ENCODE data around the gene GNAT3. TPM values are rescaled to one million over a fixed set of nuclear protein-coding genes. Genes with fewer than 3 reads are reported as not detected.

The GNAT3 gene
- total RNA-seq, 4 donors from 2014 or later = not detected

DNA sequence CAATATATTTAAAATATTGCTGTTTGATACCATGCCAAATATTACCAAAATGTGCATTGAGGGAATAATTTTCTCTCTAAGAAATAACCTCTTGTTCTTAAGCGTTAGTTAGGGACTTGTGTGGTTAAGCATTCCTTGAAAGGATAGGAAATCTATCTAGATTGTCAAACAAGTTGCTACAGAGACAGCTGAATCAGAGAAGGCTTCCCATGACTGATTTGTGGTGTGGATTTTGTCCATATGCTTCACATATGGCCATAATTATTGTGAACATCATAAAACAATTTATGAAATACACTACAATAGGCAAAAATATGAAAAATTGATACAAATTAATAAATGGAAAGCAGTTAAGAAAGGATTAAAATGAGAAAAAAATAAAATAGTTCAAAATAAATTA lies 96.3 kb downstream of the GNAT3 start:
- intact Hi-C loops (cut with DNase I; ENCODE audit: low total_unique reads) = no loop called here
- no peaks in the 10 kb centered on the region for H3K27me3 ChIP-seq
- no peaks in the 10 kb centered on the region for H3K9me3 ChIP-seq
- DNase-seq = no peak
- H3K27ac ChIP-seq = no peak overlapping the region
- no peaks in the 10 kb centered on the region for H3K4me1 ChIP-seq
- TF ChIP-seq, protein P1, sequence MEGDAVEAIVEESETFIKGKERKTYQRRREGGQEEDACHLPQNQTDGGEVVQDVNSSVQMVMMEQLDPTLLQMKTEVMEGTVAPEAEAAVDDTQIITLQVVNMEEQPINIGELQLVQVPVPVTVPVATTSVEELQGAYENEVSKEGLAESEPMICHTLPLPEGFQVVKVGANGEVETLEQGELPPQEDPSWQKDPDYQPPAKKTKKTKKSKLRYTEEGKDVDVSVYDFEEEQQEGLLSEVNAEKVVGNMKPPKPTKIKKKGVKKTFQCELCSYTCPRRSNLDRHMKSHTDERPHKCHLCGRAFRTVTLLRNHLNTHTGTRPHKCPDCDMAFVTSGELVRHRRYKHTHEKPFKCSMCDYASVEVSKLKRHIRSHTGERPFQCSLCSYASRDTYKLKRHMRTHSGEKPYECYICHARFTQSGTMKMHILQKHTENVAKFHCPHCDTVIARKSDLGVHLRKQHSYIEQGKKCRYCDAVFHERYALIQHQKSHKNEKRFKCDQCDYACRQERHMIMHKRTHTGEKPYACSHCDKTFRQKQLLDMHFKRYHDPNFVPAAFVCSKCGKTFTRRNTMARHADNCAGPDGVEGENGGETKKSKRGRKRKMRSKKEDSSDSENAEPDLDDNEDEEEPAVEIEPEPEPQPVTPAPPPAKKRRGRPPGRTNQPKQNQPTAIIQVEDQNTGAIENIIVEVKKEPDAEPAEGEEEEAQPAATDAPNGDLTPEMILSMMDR (IDR thresholded peaks at IDR 0.05) = no peak
- TF ChIP-seq POLR2A (IDR thresholded peaks at IDR 0.05) = no peak
- no peak overlapping the region for H3K4me3 ChIP-seq
- no peaks in the 10 kb centered on the region for H3K36me3 ChIP-seq

DNA sequence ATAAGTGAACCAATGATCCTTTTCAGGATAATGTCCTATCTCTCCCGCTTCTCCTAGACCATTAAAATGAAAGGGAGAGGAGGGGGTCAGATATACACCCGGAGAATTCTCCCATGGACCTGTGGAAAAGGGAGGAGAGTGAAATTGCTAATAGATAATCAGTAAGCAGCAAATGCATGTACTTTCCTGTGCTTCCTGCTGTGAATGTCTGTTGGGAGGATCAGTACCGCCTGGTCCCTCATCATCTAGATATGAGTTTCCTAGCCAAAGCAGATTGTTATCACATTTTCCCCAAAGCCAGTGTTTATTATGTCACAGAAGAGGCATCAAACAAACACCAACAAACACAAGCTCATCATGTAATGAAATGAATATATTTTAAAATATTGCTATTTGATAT lies 96.8 kb downstream of the GNAT3 start:
- intact Hi-C loops (cut with DNase I; ENCODE audit: low total_unique reads) = no loop called here
- TF ChIP-seq POLR2A (IDR thresholded peaks at IDR 0.05) = no peak
- TF ChIP-seq, protein P1 (IDR thresholded peaks at IDR 0.05) = no peak

DNA sequence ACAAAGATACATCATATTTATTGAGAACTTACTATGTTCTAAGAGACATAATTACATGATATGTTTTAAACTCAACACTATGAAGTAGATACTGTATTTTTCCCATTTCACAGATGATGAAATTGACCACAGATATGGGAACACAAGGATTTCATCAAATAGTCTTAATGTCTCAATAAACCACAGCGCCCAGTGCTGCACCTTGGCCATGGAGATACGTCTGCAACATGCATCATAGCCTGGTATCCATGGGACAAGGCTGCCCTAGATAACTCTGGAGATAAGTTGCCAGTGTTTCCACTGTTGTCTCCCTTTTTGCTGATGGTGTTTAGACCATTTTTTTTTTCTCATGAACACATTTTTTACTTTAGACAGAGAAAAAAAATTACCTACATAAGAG lies 97.5 kb downstream of the GNAT3 start:
- no peak for TF ChIP-seq POLR2A (IDR thresholded peaks at IDR 0.05)
- TF ChIP-seq, protein P1 (IDR thresholded peaks at IDR 0.05) = no peak
- Histone ChIP-seq H3K4me3 (no peak overlapping the region), H3K9me3 (no peaks in the 10 kb centered on the region), H3K27ac (no peak overlapping the region), H3K4me1 (no peaks in the 10 kb centered on the region), H3K27me3 (no peaks in the 10 kb centered on the region), H3K36me3 (no peaks in the 10 kb centered on the region)
- intact Hi-C loops (cut with DNase I; ENCODE audit: low total_unique reads) = no loop called here
- no peak for DNase-seq

More for the DNA sequence above, 96.8 kb downstream of the GNAT3 start:
- Histone ChIP-seq H3K9me3 (no peaks in the 10 kb centered on the region), H3K4me1 (no peaks in the 10 kb centered on the region), H3K36me3 (no peaks in the 10 kb centered on the region), H3K27ac (no peak overlapping the region), H3K4me3 (no peak overlapping the region), H3K27me3 (no peaks in the 10 kb centered on the region)
- DNase-seq = no peak

DNA sequence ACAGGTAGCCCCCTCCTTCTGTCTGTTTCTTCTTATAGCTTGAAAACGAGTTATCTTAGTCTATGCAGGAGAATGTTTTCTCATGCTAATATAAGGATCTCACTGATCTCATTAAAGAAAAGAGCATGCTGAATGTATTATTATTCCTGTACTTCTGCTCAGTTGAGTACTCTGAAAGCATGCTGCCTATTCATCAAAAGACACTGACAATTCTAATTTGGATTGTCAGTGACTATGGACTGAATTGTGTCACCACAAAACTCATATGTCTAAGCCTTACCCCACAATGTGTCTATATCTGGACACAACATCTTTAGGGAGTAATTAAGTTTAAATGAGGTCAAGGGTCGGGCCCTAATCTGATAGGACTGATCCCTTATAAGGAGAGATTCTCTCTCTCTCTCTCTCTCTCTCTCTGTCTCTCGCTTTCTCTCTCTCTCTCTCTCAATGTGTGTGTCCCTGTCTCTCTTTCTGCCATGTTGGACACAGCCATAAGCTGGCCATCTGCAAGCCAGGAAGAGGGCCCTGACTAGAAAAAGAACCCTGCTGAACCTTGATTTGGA lies 98.4 kb downstream of the GNAT3 start:
- intact Hi-C loops (cut with DNase I; ENCODE audit: low total_unique reads) = no loop called here
- Histone ChIP-seq H3K27me3 (no peaks in the 10 kb centered on the region), H3K9me3 (no peaks in the 10 kb centered on the region), H3K4me1 (no peaks in the 10 kb centered on the region), H3K36me3 (no peaks in the 10 kb centered on the region), H3K4me3 (no peak overlapping the region), H3K27ac (no peak overlapping the region)
- DNase-seq = no peak
- no peak for TF ChIP-seq POLR2A (IDR thresholded peaks at IDR 0.05)
- TF ChIP-seq, protein P1 (IDR thresholded peaks at IDR 0.05) = no peak

DNA sequence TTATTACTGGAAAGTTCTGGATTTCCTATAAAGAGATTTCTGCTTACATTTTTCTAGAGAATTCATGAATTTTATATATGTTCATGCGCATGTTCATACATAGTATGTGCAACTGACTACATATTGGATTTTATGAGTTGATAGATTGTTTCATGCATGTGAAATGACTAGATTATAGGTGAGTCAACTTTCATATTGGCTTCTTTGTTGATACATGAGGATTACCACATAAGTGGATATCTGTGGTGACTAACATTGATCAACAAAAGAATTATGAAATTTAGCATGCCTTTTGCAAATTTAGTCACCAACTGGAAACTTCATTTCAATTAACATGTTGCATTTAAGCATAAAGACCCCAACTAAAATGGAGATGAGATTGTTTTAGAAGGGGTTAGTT lies 99.0 kb downstream of the GNAT3 start:
- no peak for TF ChIP-seq POLR2A (IDR thresholded peaks at IDR 0.05)
- TF ChIP-seq, protein P1 (IDR thresholded peaks at IDR 0.05) = no peak
- Histone ChIP-seq H3K36me3 (no peaks in the 10 kb centered on the region), H3K27me3 (no peaks in the 10 kb centered on the region), H3K4me1 (no peaks in the 10 kb centered on the region), H3K9me3 (no peaks in the 10 kb centered on the region), H3K27ac (no peak overlapping the region), H3K4me3 (no peak overlapping the region)
- no peak for DNase-seq
- intact Hi-C loops (cut with DNase I; ENCODE audit: low total_unique reads) = no loop called here

All from uterus (tissue), 4 donors.